SU-DHL-6 (cell line): Measurements from ENCODE around the gene EGLN1.

Experiments used
- H2AFZ ChIP-seq: fragments of 200-600 bp; sonication (generic); 2 replicates; pipeline ENCODE4 v1.6.1; 2014; ENCODE audit warnings: low read depth, mild to moderate bottlenecking, moderate library complexity, mixed read lengths, antibody characterized with exemption, low read length; ENCODE audit not compliant: severe bottlenecking
- H3F3A ChIP-seq: fragments of 200-600 bp; shearing (Covaris generic); 2 replicates; pipeline ENCODE4 v1.6.0; 2016; ENCODE audit warnings: antibody characterized with exemption, mild to moderate bottlenecking; ENCODE audit not compliant: insufficient read depth
- H3K27ac ChIP-seq: fragments of 200-600 bp; sonication (generic); 2 replicates; pipeline ENCODE4 v1.5.1; 2016; ENCODE audit warnings: low read depth, mild to moderate bottlenecking, low read length, moderate library complexity, mixed read lengths
- H3K27me3 ChIP-seq: fragments of 200-600 bp; sonication (generic), shearing (Covaris generic); 2 replicates; pipeline ENCODE4 v1.6.0; 2014; ENCODE audit warnings: mild to moderate bottlenecking, low read length
- H3K36me3 ChIP-seq: fragments of 200-600 bp; sonication (generic); 2 replicates; pipeline ENCODE4 v1.6.1; 2014; ENCODE audit warnings: mild to moderate bottlenecking, low read length, mixed read lengths
- H3K4me2 ChIP-seq: fragments of 300-600, 200-600 bp; shearing (Covaris generic), sonication (generic); 2 replicates; pipeline ENCODE4 v1.6.0; 2014; ENCODE audit warnings: low read length, low read depth, mild to moderate bottlenecking; ENCODE audit not compliant: poor library complexity, severe bottlenecking
- H3K4me3 ChIP-seq: fragments of 200-600 bp; sonication (generic); 2 replicates; pipeline ENCODE4 v1.5.1; 2014; ENCODE audit warnings: antibody characterized with exemption, low read length, mild to moderate bottlenecking, mixed read lengths; ENCODE audit not compliant: insufficient read depth, poor library complexity, severe bottlenecking
- H3K79me2 ChIP-seq: fragments of 200-600 bp; sonication (generic); 2 replicates; pipeline ENCODE4 v1.6.1; 2014; ENCODE audit warnings: mild to moderate bottlenecking, low read length, moderate library complexity; ENCODE audit not compliant: insufficient read depth
- H3K9ac ChIP-seq: fragments of 200-600 bp; sonication (generic); 2 replicates; pipeline ENCODE4 v1.7.0; 2014; ENCODE audit warnings: mild to moderate bottlenecking, low read length
- H3K9me2 ChIP-seq: fragments of 200-600 bp; sonication (generic); replicated peaks from 2 replicates; pipeline ENCODE4 v1.6.1; 2014; ENCODE audit warnings: low read length; ENCODE audit not compliant: insufficient read depth
- H3K9me3 ChIP-seq: fragments of 200-600 bp; sonication (generic); 2 replicates; pipeline ENCODE4 v1.6.1; 2014; ENCODE audit warnings: low read length, mixed read lengths; ENCODE audit not compliant: insufficient read depth
- H4K20me1 ChIP-seq: fragments of 200-600 bp; sonication (generic); 2 replicates; pipeline ENCODE4 v1.6.1; 2014; ENCODE audit warnings: low read depth, mild to moderate bottlenecking, antibody characterized with exemption, low read length, moderate library complexity, mixed read lengths
- CTCF ChIP-seq: fragments of 200-600 bp; sonication (generic); IDR thresholded peaks from one replicate; pipeline ENCODE4 v1.5.1; 2017; ENCODE audit warnings: antibody characterized with exemption, mild to moderate bottlenecking, low read length, moderate library complexity; ENCODE audit not compliant: insufficient read depth, poor library complexity, severe bottlenecking
- EZH2phosphoT487 ChIP-seq: fragments of 200-600 bp; sonication (generic), shearing (Covaris generic); conservative IDR thresholded peaks from 2 replicates; pipeline ENCODE4 v1.6.1; 2018; ENCODE audit warnings: mild to moderate bottlenecking, antibody characterized with exemption, low read length, moderate library complexity, mixed read lengths

The EGLN1 gene

GRCh38 chr1:231382426-231382825 lies 39.7 kb downstream of the EGLN1 start:
- Histone ChIP-seq H3K4me2 (no peak overlapping the region), H3K9me2 (no peaks in the 10 kb centered on the region), H3K36me3 (no peaks in the 10 kb centered on the region), H3K27me3 (no peaks in the 10 kb centered on the region), H3K9ac (no peak overlapping the region), H3K9me3 (no peaks in the 10 kb centered on the region), H4K20me1 (peaks cover 10% of the 10 kb centered on the region; the same call in 1 of the 2 replicates), H3K27ac (no peak overlapping the region), H2AFZ (no peak overlapping the region), H3K4me3 (no peak overlapping the region), H3K79me2 (no peaks in the 10 kb centered on the region), H3F3A (no peaks in the 10 kb centered on the region)
- no peak for TF ChIP-seq EZH2phosphoT487
- TF ChIP-seq CTCF, result no peak

- TF ChIP-seq CTCF (no peak), EZH2phosphoT487 (no peak)
- H3K4me3 ChIP-seq, result no peak overlapping the region
- no peak overlapping the region for H2AFZ ChIP-seq
- no peaks in the 10 kb centered on the region for H3K27me3 ChIP-seq
- H3K79me2 ChIP-seq, result no peaks in the 10 kb centered on the region
- no peaks in the 10 kb centered on the region for H3K36me3 ChIP-seq
- H3K27ac ChIP-seq, result no peak overlapping the region
- H3K4me2 ChIP-seq, result no peak overlapping the region
- no peaks in the 10 kb centered on the region for H3F3A ChIP-seq
- H3K9me3 ChIP-seq, result no peaks in the 10 kb centered on the region
- peaks cover 10% of the 10 kb centered on the region; the same call in 1 of the 2 replicates for H4K20me1 ChIP-seq
- H3K9me2 ChIP-seq, result no peaks in the 10 kb centered on the region
- H3K9ac ChIP-seq, result no peak overlapping the region
Observed at GRCh38 chr1:231381729-231382128, 40.4 kb downstream of the EGLN1 start.

GRCh38 chr1:231376875-231377549 lies 45.1 kb downstream of the EGLN1 start:
- H4K20me1 ChIP-seq, result peaks cover 6% of the 10 kb centered on the region; the same call in 1 of the 2 replicates
- H3K4me2 ChIP-seq, result no peak overlapping the region

More at GRCh38 chr1:231376875-231377549, 45.1 kb downstream of the EGLN1 start:
- H3K9me3 ChIP-seq, result no peaks in the 10 kb centered on the region
- TF ChIP-seq CTCF (no peak), EZH2phosphoT487 (no peak)
- no peaks in the 10 kb centered on the region for H3K9me2 ChIP-seq
- no peak overlapping the region for H3K27ac ChIP-seq
- no peaks in the 10 kb centered on the region for H3K27me3 ChIP-seq
- H3F3A ChIP-seq, result no peaks in the 10 kb centered on the region
- H3K4me3 ChIP-seq, result no peak overlapping the region
- no peaks in the 10 kb centered on the region for H3K36me3 ChIP-seq
- no peak overlapping the region for H2AFZ ChIP-seq
- H3K9ac ChIP-seq, result no peak overlapping the region
- no peaks in the 10 kb centered on the region for H3K79me2 ChIP-seq
